ENCODE results near the gene AHI1.

AHI1 gene

DNA sequence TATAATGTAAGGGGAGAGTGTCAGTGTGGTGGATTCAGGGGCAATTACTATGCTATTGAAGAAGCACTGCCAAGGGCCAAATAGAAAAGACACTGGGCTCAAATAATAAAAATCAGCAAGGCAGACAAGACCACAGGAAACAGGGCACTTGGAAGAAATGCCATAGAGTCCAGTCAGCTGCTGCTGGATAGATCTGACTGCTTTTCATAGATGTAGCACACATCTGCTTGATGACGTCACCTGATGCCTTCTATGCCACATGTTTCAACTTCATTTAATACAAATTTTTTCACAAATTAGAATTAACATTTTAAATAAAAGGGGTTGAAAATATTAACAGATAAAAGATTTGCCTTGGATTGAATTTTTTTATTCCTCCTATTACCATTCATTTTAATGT, 23.9 kb upstream of the AHI1 start:
- no peak for TF ChIP-seq CTCF (IDR thresholded peaks at IDR 0.05)

DNA sequence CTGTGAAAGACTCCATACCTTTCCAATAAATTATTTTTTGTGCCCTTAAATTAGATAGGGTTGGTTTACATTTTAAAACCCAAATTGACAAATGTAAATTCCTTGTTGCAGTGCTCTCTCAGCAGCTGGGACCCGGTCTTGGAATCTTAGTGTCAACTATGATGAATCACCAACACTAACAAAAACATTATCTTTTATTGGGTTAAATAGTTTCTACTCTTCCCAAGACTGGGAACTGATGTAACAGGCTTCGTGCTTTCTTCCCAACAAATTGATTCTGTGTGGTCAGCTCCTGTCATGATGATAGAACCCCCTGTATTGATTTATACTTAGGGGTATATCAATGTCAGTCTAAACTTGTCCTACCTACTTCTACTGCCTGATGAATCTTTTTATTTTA, 23.2 kb upstream of the AHI1 start:
- TF ChIP-seq CTCF (IDR thresholded peaks at IDR 0.05), result no peak

DNA sequence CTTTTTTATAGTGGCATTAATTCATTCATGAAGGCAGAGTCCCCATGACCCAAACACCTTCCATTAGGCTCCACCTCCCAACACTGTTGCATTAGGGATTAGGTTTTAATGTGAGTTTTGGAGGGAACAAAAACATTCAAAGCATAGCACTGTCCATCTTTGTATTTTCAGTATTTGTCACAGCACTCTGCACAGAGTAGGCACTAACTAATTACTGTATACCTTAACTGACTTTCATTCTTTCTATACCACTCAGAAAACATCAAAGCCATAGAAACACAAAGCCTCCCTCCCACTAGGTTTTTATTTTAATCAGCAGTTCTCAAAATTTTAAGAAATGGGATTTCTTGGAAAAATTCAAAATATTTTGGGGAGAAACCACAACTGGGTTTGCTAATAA, 21.8 kb upstream of the AHI1 start:
- TF ChIP-seq CTCF (IDR thresholded peaks at IDR 0.05), result no peak

- no peak for TF ChIP-seq CTCF (IDR thresholded peaks at IDR 0.05)
Measured at GRCh38 chr6:135517527-135517926, 20.0 kb upstream of the AHI1 start.

DNA sequence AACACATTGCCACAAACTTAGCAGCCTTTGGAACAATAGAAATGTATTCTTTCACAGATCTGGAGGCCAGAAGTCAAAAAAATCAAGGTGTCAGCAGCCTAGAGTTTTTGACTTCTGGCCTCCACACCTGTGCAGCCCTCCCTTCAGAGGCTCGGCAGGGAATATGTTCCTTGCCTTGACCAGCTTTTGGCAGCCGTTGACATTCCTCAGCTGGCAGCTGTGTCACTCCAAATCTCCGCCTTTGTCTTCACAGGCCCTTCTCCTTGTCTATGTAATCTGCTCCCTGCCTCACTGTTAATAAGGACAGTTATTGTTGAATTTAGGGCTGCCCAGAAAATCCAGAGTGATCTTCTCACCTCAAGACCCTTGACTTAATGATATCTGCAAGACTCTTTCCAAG, 17.2 kb upstream of the AHI1 start:
- no peak for TF ChIP-seq CTCF (IDR thresholded peaks at IDR 0.05)

GRCh38 chr6:135506270-135506997, 8.9 kb upstream of the AHI1 start:
- TF ChIP-seq CTCF (IDR thresholded peaks at IDR 0.05), result peak; percentile 71

- TF ChIP-seq CTCF (IDR thresholded peaks at IDR 0.05), result no peak
Measured at GRCh38 chr6:135505648-135506047, 8.1 kb upstream of the AHI1 start.

DNA sequence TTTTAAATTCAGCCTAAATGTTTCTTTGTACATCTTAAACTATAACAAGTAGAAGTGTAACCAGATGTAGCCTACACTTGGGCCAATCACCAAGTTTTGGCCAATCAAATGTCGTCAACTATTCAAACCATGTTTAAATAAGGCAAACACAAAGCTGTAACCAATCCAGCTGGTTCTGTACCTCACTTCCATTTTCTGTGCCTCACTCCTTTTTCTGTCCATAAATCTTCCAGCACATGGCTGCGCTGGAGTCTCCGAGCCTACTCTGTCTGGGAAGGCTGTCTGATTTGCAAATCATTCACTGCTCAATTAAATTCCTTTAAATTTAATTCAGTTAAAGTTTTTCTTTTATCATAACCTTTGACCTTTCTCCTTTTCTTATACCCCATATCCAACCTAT, 7.7 kb upstream of the AHI1 start:
- TF ChIP-seq CTCF (IDR thresholded peaks at IDR 0.05), result no peak

Data from LNCAP (cell line).